Cortex of kidney (tissue), 1 donor: ENCODE results near the gene YARS1.

Experiments
- DNase-seq: peaks from one replicate; lab custom pipeline; 2025; lab: John Stamatoyannopoulos, UW

YARS1 gene

DNA sequence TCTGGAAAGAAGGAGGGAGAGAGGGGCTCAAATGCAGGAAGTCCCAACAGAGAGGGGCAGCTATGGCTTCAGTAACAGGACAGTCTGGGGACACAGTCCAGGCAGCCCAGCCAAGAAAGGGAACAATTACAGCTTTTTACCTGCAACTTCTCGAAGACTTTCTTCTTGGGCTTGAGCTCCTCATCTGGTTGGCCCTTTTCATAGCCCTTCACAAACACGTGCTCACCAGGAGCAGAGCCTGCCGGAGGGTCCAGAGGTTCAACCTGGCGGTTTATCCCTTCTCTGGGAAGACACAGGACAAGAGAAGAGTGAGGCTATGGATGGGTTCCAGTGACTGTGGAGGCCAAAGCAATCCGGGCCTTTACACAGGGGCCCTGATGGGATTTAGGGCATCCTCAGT is 37.9 kb downstream of the YARS1 start:
- DNase-seq: no peak

DNA sequence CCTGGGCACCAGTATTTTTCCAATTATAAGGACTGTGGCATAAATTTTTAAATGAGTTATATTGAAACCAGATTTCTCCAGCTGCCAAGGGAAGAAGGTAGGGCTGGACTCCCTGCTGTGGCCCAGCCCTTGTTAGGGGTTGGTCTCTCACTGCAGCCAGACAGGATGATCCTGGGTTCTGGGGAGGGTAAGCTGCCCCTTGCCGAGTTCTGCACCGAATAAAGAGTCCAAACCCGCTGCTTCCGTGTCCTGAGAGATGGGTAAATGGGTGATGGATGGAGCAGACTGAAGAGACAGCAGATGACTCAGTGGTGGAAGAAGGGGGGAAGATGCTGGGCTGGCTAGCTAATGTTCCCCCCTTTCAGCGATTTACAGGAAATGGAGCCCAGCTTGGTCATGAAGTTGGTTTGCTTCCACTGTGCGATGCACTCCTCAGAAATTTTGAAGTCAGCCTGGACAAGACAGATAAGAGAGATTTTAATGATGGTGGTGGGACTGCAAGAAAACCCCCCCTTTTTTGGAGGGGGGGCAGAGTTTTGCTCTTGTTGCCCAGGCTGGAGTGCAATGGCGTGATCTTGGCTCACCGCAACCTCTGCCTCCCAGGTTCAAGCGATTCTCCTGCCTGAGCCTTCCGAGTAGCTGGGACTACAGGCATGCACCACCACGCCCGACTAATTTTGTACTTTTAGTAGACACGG is 41.4 kb downstream of the YARS1 start:
- DNase-seq: no peak

DNA sequence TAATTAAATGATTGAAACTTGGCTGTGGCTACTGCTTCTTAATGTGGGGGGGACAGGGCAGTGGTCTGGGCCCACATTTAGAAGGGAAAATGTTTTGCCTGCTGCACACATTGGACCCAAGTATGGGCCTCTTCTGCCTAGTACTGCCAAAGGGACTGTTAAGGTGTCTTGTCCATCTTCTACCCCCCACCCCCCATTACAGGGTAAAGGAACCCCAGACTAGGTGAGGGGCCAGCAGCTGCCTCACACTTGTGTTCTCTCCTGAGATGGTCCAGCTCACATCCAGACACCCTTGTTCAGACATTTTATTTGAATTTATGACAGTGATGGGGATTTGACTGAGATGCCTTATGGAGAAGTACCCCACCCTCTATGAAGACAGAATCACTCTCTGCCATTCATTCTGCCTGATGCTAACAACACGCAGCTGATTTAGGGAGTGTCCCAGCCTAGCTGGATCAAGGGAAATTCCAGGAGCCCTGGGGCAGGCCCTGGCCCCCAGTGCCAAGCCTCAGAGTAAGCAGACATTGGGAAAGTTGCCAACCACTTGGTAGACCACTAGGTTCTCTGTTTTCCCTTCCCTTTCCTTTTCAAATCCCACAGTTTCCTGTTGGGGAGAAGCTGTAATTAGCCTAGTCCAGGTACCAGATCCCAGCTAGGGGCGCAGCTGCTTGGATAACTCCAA is 42.1 kb downstream of the YARS1 start:
- no peak for DNase-seq

DNA sequence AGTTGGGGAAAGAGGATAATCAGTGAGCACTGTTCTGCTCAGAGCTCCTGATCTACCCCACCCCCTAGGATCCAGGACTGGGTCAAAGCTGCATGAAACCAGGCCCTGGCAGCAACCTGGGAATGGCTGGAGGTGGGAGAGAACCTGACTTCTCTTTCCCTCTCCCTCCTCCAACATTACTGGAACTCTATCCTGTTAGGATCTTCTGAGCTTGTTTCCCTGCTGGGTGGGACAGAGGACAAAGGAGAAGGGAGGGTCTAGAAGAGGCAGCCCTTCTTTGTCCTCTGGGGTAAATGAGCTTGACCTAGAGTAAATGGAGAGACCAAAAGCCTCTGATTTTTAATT is 42.7 kb downstream of the YARS1 start:
- DNase-seq: no peak

DNA sequence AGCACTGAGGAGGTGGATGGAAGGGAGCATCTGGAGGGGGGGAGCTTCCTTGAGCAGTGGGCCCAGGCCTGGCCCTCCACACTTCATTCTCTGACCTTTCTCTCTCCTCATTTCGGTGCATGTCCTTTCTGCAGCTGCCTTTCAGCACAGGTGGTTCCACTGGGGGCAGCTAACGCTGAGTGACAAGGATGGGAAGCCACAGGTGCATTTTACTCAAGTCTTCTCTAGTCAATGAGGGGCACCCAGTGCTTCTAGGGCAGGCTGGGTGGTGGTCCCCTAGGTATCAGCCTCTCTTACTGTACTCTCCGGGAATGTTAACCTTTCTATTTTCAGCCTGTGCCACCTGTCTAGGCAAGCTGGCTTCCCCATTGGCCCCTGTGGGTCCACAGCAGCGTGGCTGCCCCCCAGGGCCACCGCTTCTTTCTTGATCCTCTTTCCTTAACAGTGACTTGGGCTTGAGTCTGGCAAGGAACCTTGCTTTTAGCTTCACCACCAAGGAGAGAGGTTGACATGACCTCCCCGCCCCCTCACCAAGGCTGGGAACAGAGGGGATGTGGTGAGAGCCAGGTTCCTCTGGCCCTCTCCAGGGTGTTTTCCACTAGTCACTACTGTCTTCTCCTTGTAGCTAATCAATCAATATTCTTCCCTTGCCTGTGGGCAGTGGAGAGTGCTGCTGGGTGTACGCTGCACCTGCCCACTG is 43.2 kb downstream of the YARS1 start:
- DNase-seq: no peak

DNA sequence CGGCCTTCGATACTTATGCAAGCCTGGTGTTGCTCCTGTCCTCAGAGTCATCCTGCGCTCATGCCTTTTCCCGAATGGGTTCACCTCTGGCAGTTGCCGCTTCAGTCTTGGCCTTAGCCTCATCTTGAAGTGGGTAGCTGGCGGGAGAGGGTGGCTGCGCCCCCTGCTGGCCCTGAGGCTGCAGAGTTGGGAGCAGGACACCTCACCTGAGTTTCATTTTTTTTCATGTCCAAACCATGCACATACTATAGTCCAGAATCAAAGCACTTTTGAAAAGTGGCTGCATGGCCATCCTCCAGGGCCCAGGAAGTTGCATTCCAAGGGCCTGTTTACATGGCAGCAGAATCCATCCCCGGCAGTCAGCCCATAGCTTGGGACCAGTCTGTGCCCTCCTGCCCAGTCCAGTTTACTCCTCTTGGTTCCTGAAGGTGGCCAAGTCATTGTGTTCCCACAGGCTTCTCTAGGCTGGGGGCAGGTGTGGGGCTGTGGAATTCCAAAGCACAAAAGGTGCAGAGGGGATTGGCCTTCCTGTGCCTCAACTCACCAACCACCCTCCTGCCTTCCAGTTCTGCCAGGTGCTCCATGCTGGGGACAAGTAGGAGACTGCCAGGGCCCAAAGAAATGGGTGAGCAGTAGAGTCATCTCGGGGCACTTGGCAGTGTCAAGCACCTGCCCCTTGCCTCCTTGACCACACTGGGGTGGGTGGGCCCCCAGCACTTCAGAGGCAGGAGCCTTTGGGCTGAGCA is 44.0 kb downstream of the YARS1 start:
- peak; percentile 24 for DNase-seq

DNA sequence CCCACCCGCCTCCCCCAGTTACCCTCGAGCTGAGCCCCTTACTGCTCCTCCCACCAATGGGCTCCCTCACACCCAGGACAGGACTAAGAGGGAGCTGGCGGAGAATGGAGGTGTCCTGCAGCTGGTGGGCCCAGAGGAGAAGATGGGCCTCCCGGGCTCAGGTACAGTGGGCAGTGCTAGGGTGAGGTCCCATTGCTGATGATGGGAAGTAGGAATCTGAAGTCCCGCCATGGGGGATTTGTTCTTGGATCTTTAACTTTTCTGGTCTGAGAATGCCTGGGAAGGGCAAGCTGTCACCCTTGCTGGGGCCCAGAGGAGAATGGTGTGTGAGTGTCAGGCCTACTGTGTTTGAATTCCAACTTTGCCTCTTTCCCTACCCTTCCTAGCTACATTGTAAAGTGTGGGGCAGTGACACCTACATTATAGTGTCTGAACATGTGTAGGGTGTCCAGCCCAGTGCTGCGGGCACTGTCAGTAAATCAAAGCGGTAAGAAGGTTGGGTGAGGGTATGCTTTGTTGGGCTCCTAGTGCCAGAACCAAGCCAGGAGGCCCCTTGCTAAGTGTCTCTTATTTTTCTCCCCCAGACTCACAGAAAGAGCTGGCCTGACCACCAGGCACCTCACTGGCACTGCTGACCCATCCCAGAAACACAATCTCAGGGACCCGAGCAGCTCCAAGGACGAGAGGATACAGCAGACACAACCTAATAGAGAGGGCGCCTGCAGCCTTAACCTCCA is 44.7 kb downstream of the YARS1 start:
- no peak for DNase-seq

DNA sequence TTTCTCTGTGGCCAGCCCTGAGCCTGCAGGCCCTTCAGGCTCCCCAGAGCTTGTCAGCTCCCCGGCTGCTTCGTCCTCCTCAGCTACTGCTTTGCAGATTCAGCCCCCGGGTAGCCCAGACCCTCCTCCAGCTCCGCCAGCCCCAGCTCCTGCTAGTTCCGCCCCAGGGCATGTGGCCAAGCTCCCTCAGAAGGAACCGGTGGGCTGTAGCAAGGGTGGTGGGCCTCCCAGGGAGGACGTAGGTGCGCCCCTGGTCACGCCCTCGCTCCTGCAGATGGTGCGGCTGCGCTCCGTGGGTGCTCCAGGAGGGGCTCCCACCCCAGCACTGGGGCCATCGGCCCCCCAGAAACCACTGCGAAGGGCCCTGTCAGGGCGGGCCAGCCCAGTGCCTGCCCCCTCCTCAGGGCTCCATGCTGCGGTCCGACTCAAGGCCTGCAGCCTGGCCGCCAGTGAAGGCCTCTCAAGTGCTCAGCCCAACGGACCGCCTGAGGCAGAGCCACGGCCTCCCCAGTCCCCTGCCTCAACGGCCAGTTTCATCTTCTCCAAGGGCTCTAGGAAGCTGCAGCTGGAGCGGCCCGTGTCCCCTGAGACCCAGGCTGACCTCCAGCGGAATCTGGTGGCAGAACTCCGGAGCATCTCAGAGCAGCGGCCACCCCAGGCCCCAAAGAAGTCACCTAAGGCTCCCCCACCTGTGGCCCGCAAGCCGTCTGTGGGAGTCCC is 45.4 kb downstream of the YARS1 start:
- no peak for DNase-seq

DNA sequence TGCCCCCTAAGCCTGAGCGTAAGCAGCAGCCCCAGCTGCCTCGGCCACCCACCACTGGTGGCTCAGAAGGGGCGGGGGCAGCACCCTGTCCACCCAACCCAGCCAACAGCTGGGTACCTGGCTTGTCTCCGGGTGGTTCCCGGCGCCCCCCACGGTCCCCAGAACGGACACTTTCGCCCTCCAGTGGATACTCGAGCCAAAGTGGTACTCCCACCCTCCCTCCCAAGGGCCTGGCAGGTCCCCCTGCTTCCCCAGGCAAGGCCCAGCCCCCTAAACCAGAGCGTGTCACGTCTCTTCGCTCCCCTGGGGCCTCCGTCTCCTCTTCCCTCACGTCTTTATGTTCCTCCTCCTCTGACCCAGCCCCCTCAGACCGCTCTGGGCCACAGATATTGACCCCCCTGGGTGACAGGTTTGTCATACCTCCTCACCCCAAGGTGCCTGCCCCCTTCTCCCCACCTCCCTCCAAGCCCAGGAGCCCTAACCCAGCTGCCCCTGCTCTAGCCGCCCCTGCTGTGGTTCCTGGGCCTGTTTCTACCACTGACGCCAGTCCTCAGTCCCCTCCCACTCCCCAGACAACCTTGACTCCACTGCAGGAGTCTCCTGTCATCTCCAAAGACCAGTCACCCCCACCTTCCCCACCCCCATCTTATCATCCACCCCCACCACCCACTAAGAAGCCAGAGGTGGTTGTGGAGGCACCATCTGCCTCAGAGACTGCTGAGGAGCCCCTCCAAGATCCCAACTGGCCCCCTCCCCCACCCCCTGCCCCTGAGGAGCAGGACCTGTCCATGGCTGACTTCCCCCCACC is 46.2 kb downstream of the YARS1 start:
- no peak for DNase-seq

DNA sequence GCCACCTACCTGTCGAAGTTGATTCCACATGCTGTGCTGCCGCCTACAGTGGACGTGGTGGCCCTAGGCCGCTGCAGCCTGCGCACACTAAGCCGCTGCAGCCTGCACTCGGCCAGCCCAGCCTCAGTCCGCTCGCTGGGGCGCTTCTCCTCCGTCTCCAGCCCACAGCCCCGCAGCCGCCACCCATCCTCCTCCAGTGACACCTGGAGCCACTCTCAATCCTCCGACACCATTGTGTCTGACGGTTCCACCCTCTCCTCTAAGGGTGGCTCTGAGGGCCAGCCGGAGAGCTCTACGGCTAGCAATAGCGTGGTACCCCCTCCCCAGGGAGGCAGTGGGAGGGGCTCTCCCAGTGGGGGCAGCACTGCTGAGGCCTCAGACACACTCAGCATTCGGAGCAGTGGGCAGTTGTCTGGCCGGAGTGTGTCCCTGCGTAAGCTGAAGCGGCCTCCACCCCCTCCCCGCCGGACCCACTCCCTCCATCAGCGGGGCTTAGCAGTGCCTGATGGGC is 46.9 kb downstream of the YARS1 start:
- no peak for DNase-seq

DNA sequence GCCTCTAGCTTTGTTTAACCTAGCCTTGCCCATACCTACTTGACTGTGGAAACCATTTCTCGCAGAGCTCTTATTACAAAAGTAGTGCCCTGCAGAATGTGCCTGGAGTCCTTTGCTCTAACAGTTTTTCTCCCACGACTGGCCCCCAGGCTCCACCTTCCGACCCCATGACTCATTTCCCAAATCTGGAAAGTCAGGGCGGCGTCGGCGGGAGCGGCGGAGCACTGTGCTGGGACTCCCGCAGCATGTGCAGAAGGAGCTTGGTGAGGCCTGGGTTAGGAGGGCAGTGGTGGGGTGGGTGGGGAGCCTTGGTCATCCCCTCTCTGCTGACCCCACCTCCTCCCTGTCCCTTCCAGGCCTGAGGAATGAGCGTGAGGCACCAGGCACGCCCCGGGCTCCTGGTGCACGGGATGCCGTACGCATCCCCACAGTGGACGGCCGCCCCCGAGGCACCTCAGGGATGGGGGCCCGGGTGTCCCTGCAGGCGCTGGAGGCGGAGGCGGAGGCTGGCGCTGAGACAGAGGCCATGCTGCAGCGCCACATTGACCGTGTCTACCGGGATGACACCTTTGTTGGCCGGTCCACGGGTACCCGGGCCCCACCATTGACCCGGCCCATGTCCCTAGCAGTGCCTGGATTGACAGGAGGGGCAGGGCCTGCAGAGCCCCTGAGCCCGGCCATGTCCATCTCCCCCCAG is 47.5 kb downstream of the YARS1 start:
- DNase-seq: no peak

DNA sequence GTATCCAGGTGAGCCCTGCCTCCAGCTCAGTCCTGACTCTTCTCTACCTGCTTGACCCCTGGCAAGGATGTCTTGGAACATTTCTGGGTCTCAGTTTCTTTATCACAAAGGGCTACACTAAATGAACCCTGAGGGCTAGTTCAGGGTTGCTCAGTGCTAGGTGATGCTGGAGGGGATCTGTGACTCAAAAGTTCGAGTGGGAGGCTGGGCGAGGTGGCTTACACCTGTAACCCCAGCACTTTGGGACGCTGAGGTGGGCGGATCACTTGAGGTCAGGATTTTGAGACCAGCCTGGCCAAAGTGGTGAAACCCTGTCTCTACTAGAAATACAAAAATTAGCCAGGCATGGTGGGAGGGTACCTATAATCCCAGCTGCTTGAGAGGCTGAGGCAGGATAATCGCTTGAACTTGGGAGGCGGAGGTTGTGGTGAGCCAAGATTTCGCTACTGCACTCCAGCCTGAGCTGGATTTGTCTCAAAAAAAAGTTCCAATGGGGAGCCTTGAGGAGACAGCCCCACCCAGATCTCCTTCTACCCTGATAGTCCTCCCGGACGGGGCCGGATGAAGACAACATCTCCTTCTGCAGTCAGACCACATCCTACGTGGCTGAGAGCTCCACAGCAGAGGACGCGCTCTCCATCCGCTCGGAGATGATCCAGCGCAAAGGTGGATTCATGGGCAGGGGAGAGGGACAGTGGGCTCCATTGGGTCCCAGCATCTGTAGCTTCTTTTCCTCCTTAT is 48.9 kb downstream of the YARS1 start:
- no peak for DNase-seq

DNA sequence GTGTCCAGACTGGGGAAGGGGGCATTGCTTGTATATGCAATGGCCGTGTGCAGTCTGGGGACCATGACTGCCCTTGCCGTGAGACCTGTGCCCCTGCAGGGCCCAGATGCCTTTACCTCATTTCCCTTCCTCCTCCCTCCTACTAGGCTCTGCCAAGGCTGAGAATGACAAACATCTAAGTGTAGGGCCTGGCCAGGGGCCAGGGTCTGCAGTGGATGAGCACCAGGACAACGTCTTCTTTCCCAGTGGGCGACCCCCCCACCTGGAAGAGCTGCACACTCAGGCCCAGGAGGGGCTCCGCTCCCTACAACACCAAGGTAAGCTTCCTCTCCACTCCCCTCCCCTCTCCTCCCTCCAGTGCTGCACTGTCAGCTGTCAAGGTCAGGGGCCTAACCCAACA is 49.5 kb downstream of the YARS1 start:
- DNase-seq: no peak

DNA sequence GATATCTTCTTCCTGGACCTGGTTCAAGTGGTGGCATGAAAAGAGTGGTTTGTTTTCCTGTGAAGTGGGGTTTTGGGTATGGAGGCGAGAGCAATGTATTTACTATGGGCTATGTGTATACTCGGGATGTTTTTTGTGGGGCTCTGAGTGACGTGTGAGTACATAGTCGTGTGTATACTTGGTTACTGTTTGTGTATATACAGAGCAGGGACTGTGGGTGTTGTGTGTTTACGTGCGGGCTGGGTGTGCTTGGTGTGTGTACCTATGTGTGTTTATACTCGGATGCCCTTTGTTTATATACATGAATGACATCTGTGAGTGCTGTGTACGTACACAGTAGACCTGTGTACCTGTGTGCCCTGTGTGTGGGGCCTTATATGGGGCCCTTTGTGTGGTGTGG is 50.0 kb downstream of the YARS1 start:
- DNase-seq: no peak

DNA sequence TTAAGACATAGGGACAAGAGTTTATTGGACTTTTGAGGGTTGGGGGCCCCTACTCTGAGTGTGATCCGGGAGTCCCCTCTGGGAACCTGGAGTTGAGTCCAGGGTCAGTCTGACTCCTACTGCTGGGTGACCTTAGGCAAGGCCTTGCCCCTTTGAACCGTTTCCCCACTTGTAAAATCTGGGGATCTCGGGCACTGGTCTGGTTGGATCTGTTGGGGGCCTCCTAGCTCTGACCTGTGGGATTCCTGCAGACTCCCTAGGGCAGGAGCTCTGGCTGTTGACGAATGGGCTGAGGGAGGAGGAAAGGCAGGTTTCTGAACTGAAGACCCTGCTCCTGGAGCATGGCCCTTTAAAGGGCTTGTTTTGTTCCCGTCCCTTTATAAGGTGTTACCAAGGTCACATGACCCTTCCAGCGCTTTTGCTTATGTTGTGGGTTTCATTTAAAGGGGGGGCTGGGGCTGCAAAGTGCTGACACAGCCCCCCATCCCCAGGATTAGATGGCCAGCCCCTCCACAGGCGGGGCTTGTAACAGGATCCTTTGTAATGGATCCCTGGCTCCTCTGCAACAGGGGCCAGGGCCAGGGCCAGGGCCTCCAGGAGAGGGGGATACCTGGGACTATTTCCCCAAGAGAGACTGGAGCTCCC is 50.7 kb downstream of the YARS1 start:
- DNase-seq: no peak

DNA sequence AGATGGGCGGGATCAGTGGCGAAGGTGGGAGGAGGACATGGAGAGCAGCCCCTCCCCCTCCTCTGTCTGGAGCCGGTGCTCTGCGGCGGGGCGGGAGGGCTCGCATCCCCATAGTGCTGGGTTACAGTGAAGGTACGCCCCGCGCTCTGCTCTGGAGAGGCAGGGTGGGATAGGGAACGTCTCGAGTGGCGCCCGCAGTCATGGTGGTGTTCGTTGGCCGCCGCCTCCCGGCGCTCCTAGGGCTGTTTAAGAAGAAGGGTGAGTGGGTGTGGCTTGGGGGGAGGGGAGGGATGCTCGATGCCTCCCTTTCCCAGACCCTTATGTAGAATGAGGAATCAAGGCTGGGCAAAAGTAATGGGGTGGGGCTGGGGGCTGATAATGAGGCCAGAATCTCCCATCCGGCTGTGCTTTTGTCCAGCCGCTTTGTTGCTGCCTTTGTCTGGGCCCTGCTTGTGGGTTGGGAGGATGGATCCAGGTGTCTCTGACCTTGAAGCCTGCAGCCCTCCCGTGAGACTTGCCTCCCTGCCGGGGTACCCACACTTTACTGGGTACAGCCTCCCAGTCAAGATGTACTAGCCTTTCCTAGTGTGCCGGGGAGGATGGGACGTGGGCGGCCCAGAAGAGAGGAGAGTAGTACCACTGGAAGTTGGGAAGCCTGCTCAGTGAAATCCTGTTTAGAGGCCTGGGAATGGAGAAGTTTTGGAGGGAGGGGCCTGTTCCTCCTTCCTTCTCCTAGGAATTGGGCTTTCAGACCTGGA is 51.4 kb downstream of the YARS1 start:
- no peak for DNase-seq

DNA sequence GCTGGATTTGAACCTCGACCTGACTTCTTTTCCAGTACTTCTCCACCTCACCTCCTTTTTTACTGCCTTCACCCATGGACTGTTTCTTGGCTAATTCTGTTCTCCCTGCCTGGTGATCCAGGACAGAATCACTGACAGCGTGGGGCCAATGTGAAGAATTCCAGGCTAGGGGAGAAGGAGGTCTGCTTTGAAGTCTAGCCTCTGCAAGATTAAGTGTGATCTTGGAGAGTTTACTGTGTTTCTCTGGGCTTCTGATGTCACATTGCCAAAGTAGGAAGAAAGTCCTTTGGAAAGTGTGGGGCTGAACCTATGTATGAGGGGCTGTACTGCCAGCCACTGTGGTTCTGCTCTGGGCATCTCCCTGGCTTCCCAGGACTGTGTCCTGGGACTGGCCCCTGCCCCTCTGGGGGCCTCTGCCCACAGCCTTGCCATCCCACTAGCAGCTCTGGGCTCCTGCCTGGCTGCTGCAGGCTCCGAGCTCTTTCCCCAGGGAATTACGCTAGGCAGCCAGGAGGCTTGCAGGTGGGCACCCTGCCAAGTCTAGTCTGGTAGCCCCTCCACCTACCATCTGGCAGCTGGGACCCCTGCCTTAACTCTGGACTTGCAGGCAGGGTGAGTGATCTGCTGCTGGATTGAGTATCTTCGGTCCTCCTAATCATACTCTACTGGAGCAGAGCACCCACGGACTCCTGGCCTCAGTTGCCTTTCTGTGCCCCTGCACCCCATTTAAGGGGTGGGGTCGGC is 52.2 kb downstream of the YARS1 start:
- DNase-seq: no peak
